Smooth muscle cell (in vitro differentiated cells): ENCODE results near the gene SAP130. TPM values are rescaled to one million over a fixed set of nuclear protein-coding genes. Genes with fewer than 3 reads are reported as not detected.

Experiments
- DNase-seq: peaks from one replicate; lab custom pipeline; 2025; ENCODE audit not compliant: unreplicated experiment; lab: John Stamatoyannopoulos, UW
- H2AFZ ChIP-seq: fragments of 200-600 bp; sonication (generic); 2 replicates; pipeline ENCODE4 v1.6.0; 2016; ENCODE audit warnings: antibody characterized with exemption, low read depth, mild to moderate bottlenecking
- H3F3A ChIP-seq: fragments of 200-600 bp; sonication (generic); 2 replicates; pipeline ENCODE4 v1.6.0; 2017; ENCODE audit warnings: antibody characterized with exemption, low read depth
- H3K27ac ChIP-seq: fragments of 200-600 bp; sonication (generic); 2 replicates; pipeline ENCODE4 v1.5.1; 2016; ENCODE audit warnings: low read depth, mild to moderate bottlenecking
- H3K27me3 ChIP-seq: fragments of 200-600 bp; sonication (generic); 2 replicates; pipeline ENCODE4 v1.6.1; 2016; ENCODE audit warnings: low read depth, mild to moderate bottlenecking
- H3K36me3 ChIP-seq: fragments of 200-600 bp; sonication (generic); 2 replicates; pipeline ENCODE4 v1.5.1; 2016; ENCODE audit warnings: low read depth
- H3K4me1 ChIP-seq: fragments of 200-600 bp; sonication (generic); 2 replicates; pipeline ENCODE4 v1.5.1; 2016; ENCODE audit warnings: low read depth
- H3K4me2 ChIP-seq: fragments of 200-600 bp; sonication (generic); 2 replicates; pipeline ENCODE4 v1.6.0; 2016; ENCODE audit warnings: mild to moderate bottlenecking
- H3K4me3 ChIP-seq: fragments of 200-600 bp; sonication (generic); 2 replicates; pipeline ENCODE4 v1.5.1; 2016; ENCODE audit warnings: mild to moderate bottlenecking
- H3K79me2 ChIP-seq: fragments of 200-600 bp; sonication (generic); 2 replicates; pipeline ENCODE4 v1.6.0; 2016; ENCODE audit warnings: low read depth, mild to moderate bottlenecking
- H3K9ac ChIP-seq: fragments of 200-600 bp; sonication (generic); 2 replicates; pipeline ENCODE4 v1.6.0; 2016; ENCODE audit warnings: low read depth
- H3K9me3 ChIP-seq: fragments of 200-600 bp; sonication (generic); replicated peaks from 2 replicates; pipeline ENCODE4 v1.5.1; 2016; ENCODE audit warnings: low read depth
- H4K20me1 ChIP-seq: fragments of 200-600 bp; sonication (generic); 2 replicates; pipeline ENCODE4 v1.6.0; 2016; ENCODE audit warnings: low read depth
- WGBS: methylation state at CpG from one replicate; pipeline ENCODE4 v1.1.7; 2016; ENCODE audit warnings: low lambda C conversion rate; 5-methylcytosine and 5-hydroxymethylcytosine counted together
- polyA plus RNA-seq: library from polyadenylated mRNA; unstranded; fragments of >200 nt; fragmentation: Nextera tagmentation; extraction: Ambion mirVana; gene quantifications from 2 replicates; pipeline ENCODE4 v1.2.1, GENCODE V29; 2016
- total RNA-seq: library from RNA; depleted of rRNA; stranded (reverse); fragments of >200 nt; gene quantifications from 2 replicates; pipeline ENCODE4 v1.2.3, GENCODE V29; 2014
- TF ChIP-seq, protein P1 (sequence below): fragments of 200-600 bp; sonication (generic); IDR thresholded peaks from 2 replicates; pipeline ENCODE4 v1.5.1; 2017; ENCODE audit warnings: borderline replicate concordance, mild to moderate bottlenecking, antibody characterized with exemption; ENCODE audit not compliant: insufficient read depth, poor library complexity, severe bottlenecking

SAP130 gene
- total and polyA plus RNA-seq, 2 experiments from 2014 or later, result 15.1 to 20.5 TPM

DNA sequence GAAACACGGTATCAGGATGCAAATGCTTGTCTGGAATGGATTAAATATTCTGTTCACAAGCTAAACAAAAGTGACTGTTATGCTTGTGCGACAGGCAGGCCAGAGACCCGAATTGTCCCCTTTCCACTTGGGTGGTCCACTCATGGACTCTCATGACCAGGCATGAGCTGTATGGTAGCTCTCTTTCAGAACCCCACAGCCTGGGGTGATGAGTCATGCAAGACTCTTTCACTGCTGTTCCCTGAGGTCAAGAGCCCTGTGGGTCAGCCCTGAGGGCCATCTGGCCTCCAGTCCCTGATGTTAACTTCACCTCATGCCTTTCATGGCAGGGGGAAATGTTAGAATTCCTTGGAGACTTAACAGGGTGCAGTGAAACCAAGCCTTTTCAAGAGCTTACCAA, 13.7 kb upstream of the SAP130 start:
- Histone ChIP-seq H3K4me3 (no peak overlapping the region), H3K36me3 (no peaks in the 10 kb centered on the region), H3K4me2 (no peak overlapping the region), H3K9ac (no peak overlapping the region), H3K27me3 (no peaks in the 10 kb centered on the region), H3K4me1 (peaks cover 14% of the 10 kb centered on the region), H3K79me2 (no peaks in the 10 kb centered on the region), H3F3A (no peaks in the 10 kb centered on the region), H4K20me1 (no peaks in the 10 kb centered on the region), H3K9me3 (no peaks in the 10 kb centered on the region), H3K27ac (peak overlapping the region; percentile 64), H2AFZ (no peak overlapping the region)
- TF ChIP-seq, protein P1, sequence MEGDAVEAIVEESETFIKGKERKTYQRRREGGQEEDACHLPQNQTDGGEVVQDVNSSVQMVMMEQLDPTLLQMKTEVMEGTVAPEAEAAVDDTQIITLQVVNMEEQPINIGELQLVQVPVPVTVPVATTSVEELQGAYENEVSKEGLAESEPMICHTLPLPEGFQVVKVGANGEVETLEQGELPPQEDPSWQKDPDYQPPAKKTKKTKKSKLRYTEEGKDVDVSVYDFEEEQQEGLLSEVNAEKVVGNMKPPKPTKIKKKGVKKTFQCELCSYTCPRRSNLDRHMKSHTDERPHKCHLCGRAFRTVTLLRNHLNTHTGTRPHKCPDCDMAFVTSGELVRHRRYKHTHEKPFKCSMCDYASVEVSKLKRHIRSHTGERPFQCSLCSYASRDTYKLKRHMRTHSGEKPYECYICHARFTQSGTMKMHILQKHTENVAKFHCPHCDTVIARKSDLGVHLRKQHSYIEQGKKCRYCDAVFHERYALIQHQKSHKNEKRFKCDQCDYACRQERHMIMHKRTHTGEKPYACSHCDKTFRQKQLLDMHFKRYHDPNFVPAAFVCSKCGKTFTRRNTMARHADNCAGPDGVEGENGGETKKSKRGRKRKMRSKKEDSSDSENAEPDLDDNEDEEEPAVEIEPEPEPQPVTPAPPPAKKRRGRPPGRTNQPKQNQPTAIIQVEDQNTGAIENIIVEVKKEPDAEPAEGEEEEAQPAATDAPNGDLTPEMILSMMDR, result no peak
- DNase-seq, result no peak
- WGBS, result 91% methylated on average over 3 of the region's 3 CpGs

DNA sequence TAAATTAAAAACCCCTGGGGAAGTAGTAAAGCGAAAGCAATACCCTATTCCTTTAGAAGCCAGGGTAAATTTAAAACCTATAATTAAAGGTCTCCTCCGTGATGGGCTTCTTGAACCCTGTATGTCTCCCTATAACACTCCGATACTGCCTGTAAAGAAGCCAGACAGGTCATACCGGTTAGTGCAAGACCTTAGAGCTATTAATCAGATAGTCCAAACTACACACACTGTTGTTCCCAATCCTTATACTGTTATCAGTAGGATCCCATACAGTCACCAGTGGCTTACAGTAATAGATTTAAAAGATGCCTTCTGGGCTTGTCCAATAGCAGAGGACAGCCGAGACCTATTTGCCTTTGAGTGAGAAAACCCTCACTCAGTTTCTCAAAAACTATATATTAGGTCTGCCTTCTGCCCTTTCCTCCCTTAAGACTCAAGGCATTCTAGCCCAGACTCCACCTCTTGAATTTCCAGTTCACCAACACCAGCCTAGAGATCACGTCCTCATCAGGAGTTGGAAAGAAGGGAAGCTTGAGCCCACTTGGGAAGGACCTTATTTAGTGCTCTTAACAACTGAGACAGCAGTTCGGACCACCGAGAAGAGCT, 12.4 kb upstream of the SAP130 start:
- H3K36me3 ChIP-seq, result no peaks in the 10 kb centered on the region
- H3K27me3 ChIP-seq, result no peaks in the 10 kb centered on the region
- H3F3A ChIP-seq, result no peaks in the 10 kb centered on the region
- TF ChIP-seq, protein P1, result no peak
- H3K4me3 ChIP-seq, result no peak overlapping the region
- 70% methylated on average over 8 of the region's 8 CpGs for WGBS
- H4K20me1 ChIP-seq, result no peaks in the 10 kb centered on the region
- H3K4me1 ChIP-seq, result peaks cover 14% of the 10 kb centered on the region
- H2AFZ ChIP-seq, result no peak overlapping the region
- H3K9ac ChIP-seq, result no peak overlapping the region
- H3K27ac ChIP-seq, result peak overlapping the region; percentile 64
- H3K79me2 ChIP-seq, result no peaks in the 10 kb centered on the region
- no peaks in the 10 kb centered on the region for H3K9me3 ChIP-seq
- no peak for DNase-seq
- H3K4me2 ChIP-seq, result no peak overlapping the region

DNA sequence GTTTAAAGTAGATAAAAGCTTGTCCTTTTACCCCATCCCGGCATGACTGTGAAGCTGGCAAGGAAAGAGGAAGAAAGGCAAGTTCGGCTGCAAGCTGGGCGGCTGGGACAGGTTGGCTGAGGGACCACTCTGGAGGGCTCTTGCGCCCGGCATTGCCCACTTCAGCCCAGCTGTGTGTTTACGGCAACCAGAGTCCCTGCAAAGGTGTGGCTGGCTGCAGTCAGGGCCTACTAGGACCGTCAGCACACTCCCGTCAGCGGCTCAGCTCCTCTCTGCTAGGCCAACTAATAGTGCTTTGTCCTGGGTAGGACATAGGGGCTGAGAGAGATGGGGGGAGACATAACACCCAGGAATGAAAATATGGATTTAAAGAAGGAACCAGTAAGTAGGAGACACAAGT, 11.7 kb upstream of the SAP130 start:
- H3K4me3 ChIP-seq, result no peak overlapping the region
- no peak for DNase-seq
- 82% methylated on average over 9 of the region's 9 CpGs for WGBS
- TF ChIP-seq, protein P1, result no peak
- H3K4me1 ChIP-seq, result peaks cover 14% of the 10 kb centered on the region
- no peak overlapping the region for H3K4me2 ChIP-seq
- H3K9me3 ChIP-seq, result no peaks in the 10 kb centered on the region
- H3K27me3 ChIP-seq, result no peaks in the 10 kb centered on the region
- H3K36me3 ChIP-seq, result no peaks in the 10 kb centered on the region
- H4K20me1 ChIP-seq, result no peaks in the 10 kb centered on the region
- H3K9ac ChIP-seq, result no peak overlapping the region
- no peaks in the 10 kb centered on the region for H3K79me2 ChIP-seq
- H2AFZ ChIP-seq, result no peak overlapping the region
- peak overlapping the region; percentile 70 for H3K27ac ChIP-seq
- no peaks in the 10 kb centered on the region for H3F3A ChIP-seq

DNA sequence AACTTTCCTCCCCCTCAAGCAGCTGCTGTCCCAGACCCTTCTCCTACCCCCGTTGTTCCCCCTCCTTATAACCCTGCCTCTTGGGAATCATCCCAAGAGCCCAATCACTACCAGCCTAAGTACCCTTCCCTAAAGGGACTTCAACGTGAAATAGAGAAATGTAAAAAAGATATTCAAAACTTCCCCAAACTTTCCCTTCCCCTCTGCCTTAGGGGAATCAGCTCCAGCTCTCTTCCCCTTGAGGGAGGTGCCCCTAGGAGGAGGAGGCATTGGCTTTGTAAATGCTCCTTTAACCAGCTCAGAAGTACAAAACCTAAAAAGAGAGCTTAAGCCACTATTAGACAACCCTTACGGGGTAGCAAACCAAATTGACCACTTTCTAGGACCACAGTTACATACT, 10.6 kb upstream of the SAP130 start:
- no peaks in the 10 kb centered on the region for H3K27me3 ChIP-seq
- H3K79me2 ChIP-seq, result no peaks in the 10 kb centered on the region
- peak overlapping the region; percentile 70 for H3K27ac ChIP-seq
- no peak overlapping the region for H2AFZ ChIP-seq
- H4K20me1 ChIP-seq, result no peaks in the 10 kb centered on the region
- H3K4me3 ChIP-seq, result no peak overlapping the region
- peak overlapping the region; percentile 3 for H3K4me2 ChIP-seq
- peak overlapping the region; percentile 3 for H3K9ac ChIP-seq
- H3K9me3 ChIP-seq, result no peaks in the 10 kb centered on the region
- DNase-seq, result no peak
- no peaks in the 10 kb centered on the region for H3F3A ChIP-seq
- H3K4me1 ChIP-seq, result peaks cover 9% of the 10 kb centered on the region
- H3K36me3 ChIP-seq, result no peaks in the 10 kb centered on the region
- TF ChIP-seq, protein P1, result no peak
- 85% methylated on average over 3 of the region's 3 CpGs for WGBS
